ENCODE results near the gene PTH2. TPM values are rescaled to one million over a fixed set of nuclear protein-coding genes. Genes with fewer than 3 reads are reported as not detected.

Gene PTH2
- total and polyA plus RNA-seq, 2 donors (not counting 3 experiments of a cell fraction or from before 2014, with no cell fraction given), result not detected

DNA sequence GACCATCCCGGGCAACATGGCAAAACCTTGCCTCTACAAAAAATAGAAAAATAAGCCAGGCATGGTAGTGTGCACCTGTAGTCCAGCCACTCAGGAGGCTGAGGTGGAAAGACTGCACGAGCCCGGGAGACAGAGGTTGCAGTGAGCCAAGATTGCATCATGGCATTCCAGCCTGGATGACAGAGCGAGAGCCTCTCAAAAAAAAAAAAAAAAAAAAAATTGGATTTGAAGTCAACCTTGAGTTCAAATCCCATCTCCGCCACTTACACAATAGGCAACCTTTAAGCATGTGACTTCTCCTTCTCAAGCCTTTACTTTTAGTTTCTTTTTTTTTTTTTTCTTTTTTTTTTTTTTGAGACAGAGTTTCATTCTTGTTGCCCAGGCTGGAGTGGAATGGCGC, 23.2 kb downstream of the PTH2 start:
- Histone ChIP-seq H3K4me3 (replicated peaks in 1 of 3; ENCODE audit: insufficient read depth in 1 of 3, low read depth in 1 of 3, low read length in 3 of 3) (no peak overlapping the region), H3K27me3 (ENCODE audit: control insufficient read depth in 2 of 2, insufficient read depth in 2 of 2, low read length in 2 of 2) (no peaks in the 10 kb centered on the region), H3K27ac (ENCODE audit: insufficient read depth, low read depth, low read length) (no peak overlapping the region), H3K36me3 (ENCODE audit: control insufficient read depth in 2 of 2, extremely low read depth in 1 of 2, insufficient read depth in 2 of 2, low read length in 2 of 2) (no peaks in the 10 kb centered on the region), H2AFZ (ENCODE audit: low read depth, low read length) (no peak overlapping the region), H4K20me1 (replicated peaks; ENCODE audit: control insufficient read depth, extremely low read depth, insufficient read depth, low read length) (no peaks in the 10 kb centered on the region), H3K9me3 (replicated peaks; ENCODE audit: control insufficient read depth, insufficient read depth, low read length) (no peaks in the 10 kb centered on the region), H3K9me1 (replicated peaks; ENCODE audit: control insufficient read depth, extremely low read depth, insufficient read depth, low read length) (no peaks in the 10 kb centered on the region), H3K79me2 (ENCODE audit: control insufficient read depth, insufficient read depth, low read length) (no peaks in the 10 kb centered on the region), H3K4me2 (ENCODE audit: insufficient read depth, low read length) (no peak overlapping the region), H3K9ac (replicated peaks; ENCODE audit: extremely low read depth, insufficient read depth, low read length) (no peak overlapping the region), H3K4me1 (ENCODE audit: control insufficient read depth, extremely low read depth, insufficient read depth, low read length) (no peaks in the 10 kb centered on the region)
- CTCF ChIA-PET, result no interaction called here
- dilution Hi-C loops (cut with MboI; ENCODE audit: extremely low pct_ligation_motif_present, low sequenced_read_pairs) (no loop called here), intact Hi-C loops (cut with micrococcal nuclease) (no loop called here)
- POLR2A ChIA-PET, result no interaction called here
- DNase-seq (ENCODE audit: low read depth, low spot score) (no peak), FAIRE-seq (no peak)
- no TSS peak for BruUV-seq (replicated peaks)
- TF ChIP-seq POLR2AphosphoS5 (IDR thresholded peaks at IDR 0.05; ENCODE audit: insufficient read depth, low read depth, low read length) (no peak), GATA2 (IDR thresholded peaks at IDR 0.05; ENCODE audit: insufficient read depth, insufficient read length, low read depth, low read length) (no peak), FOS (IDR thresholded peaks at IDR 0.05; ENCODE audit: borderline replicate concordance, insufficient read depth, low read length) (no peak), MYC (IDR thresholded peaks at IDR 0.05; ENCODE audit: low read depth, low read length) (no peak), JUN (IDR thresholded peaks at IDR 0.05; ENCODE audit: borderline replicate concordance, insufficient read depth, insufficient read length, low read depth) (no peak), EZH2 (IDR thresholded peaks at IDR 0.05; ENCODE audit: borderline replicate concordance, low read depth, low read length, severe bottlenecking) (no peak), POLR2A (IDR thresholded peaks at IDR 0.05; ENCODE audit: low read depth, low read length) (no peak)
- TF ChIP-seq, protein P1, sequence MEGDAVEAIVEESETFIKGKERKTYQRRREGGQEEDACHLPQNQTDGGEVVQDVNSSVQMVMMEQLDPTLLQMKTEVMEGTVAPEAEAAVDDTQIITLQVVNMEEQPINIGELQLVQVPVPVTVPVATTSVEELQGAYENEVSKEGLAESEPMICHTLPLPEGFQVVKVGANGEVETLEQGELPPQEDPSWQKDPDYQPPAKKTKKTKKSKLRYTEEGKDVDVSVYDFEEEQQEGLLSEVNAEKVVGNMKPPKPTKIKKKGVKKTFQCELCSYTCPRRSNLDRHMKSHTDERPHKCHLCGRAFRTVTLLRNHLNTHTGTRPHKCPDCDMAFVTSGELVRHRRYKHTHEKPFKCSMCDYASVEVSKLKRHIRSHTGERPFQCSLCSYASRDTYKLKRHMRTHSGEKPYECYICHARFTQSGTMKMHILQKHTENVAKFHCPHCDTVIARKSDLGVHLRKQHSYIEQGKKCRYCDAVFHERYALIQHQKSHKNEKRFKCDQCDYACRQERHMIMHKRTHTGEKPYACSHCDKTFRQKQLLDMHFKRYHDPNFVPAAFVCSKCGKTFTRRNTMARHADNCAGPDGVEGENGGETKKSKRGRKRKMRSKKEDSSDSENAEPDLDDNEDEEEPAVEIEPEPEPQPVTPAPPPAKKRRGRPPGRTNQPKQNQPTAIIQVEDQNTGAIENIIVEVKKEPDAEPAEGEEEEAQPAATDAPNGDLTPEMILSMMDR (IDR thresholded peaks at IDR 0.05; ENCODE audit: extremely low read depth in 1 of 2, insufficient read depth in 1 of 2, low read depth in 1 of 2, low read length in 2 of 2), result no peak
